Esophagus squamous epithelium (tissue), 5 donors: ENCODE measurements around the gene KCNJ11. TPM values are rescaled to one million over a fixed set of nuclear protein-coding genes. Genes with fewer than 3 reads are reported as not detected.

Experiments used
- DNase-seq: peaks from one replicate; lab custom pipeline; 2025; lab: John Stamatoyannopoulos, UW
- H3K27ac ChIP-seq, 4 donors: fragments of 200-600 bp; sonication (generic); one replicate each; pipeline ENCODE4 v1.5.1; 2016 to 2019; ENCODE audit warnings: mild to moderate bottlenecking in 1 of 4
- H3K27me3 ChIP-seq, 4 donors: fragments of 200-600 bp; sonication (generic); 1 replicate in 3 of 4; 2 replicates in 1 of 4; pipeline versions ENCODE4 v1.5.1 to v1.6.0; 2017 to 2021; ENCODE audit warnings: antibody characterized with exemption in 1 of 4
- H3K36me3 ChIP-seq, 3 donors: fragments of 200-600 bp; sonication (generic); one replicate each; pipeline ENCODE4 v1.5.1; 2016 to 2019
- H3K4me1 ChIP-seq, 3 donors: fragments of 200-600 bp; sonication (generic); one replicate each; pipeline ENCODE4 v1.5.1; 2017 to 2019
- H3K4me3 ChIP-seq, 4 donors: fragments of 200-600 bp; sonication (generic); 1 replicate in 3 of 4; 2 replicates in 1 of 4; pipeline ENCODE4 v1.5.1; 2016 to 2019; ENCODE audit warnings: mild to moderate bottlenecking in 2 of 4, moderate library complexity in 1 of 4
- H3K9me3 ChIP-seq, 3 donors: fragments of 200-600 bp; sonication (generic); one replicate each; pipeline ENCODE4 v1.5.1; 2016 to 2019
- POLR2A ChIP-seq, 4 donors: fragments of 450-650 bp; IDR thresholded peaks; one replicate each; pipeline ENCODE4 v1.6.1; 2017; ENCODE audit warnings: antibody characterized with exemption in 4 of 4, mild to moderate bottlenecking in 4 of 4, moderate library complexity in 3 of 4
- WGBS, 2 donors: methylation state at CpG; one replicate each; pipeline ENCODE4 v1.1.5; 2018; 5-methylcytosine and 5-hydroxymethylcytosine counted together
- intact Hi-C: fragments of 100-400 bp; cut with DNase I; formaldehyde crosslinking; loops from one replicate; pipeline ENCODE4 v1.15.0; 2022
- total RNA-seq, 4 donors: library from RNA; depleted of rRNA; stranded (reverse); fragments of >200 nt; gene quantifications; one replicate each; pipeline ENCODE4 v1.1.0, GENCODE V29; 2016
- TF ChIP-seq, protein P1 (sequence below), 6 experiments: fragments of 450-650 bp in 4 of 6; fragments of 200-600 bp in 2 of 6; sonication (generic) in 2 of 6; IDR thresholded peaks; one replicate each; pipeline ENCODE4 v1.5.1; 2016 to 2019; ENCODE audit warnings: antibody characterized with exemption in 6 of 6, mild to moderate bottlenecking in 4 of 6, moderate library complexity in 4 of 6
- donor health status: DM: yes; HTN: yes; CAD: no.

The KCNJ11 gene
- total RNA-seq, 4 donors from 2014 or later = 1.0 to 1.6 (median 1.3) TPM

DNA sequence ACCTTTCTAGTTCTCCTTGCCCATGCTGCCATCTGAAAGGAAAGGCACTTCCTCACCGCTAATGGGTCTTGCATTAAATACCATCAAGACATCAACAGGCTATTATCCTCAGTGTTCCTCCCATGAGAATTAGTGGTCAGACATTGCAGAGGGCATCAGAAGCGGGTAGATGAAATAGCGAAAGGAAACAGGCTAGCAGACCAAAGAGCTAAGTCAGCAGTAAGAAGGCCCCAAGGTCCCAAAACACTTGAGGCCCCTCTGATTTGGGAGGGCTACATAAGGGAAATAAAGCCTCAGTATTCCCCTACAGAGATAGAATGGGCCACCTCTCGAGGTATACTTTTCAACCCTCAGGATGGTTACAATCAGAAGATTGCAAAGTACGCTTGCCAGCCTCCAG lies 12.9 kb downstream of the KCNJ11 start:
- peak overlapping the region in 1 of 4 donors; percentile 20 for H3K27ac ChIP-seq
- TF ChIP-seq, protein P1, sequence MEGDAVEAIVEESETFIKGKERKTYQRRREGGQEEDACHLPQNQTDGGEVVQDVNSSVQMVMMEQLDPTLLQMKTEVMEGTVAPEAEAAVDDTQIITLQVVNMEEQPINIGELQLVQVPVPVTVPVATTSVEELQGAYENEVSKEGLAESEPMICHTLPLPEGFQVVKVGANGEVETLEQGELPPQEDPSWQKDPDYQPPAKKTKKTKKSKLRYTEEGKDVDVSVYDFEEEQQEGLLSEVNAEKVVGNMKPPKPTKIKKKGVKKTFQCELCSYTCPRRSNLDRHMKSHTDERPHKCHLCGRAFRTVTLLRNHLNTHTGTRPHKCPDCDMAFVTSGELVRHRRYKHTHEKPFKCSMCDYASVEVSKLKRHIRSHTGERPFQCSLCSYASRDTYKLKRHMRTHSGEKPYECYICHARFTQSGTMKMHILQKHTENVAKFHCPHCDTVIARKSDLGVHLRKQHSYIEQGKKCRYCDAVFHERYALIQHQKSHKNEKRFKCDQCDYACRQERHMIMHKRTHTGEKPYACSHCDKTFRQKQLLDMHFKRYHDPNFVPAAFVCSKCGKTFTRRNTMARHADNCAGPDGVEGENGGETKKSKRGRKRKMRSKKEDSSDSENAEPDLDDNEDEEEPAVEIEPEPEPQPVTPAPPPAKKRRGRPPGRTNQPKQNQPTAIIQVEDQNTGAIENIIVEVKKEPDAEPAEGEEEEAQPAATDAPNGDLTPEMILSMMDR (IDR thresholded peaks at IDR 0.05) = no peak
- TF ChIP-seq POLR2A (IDR thresholded peaks at IDR 0.05) = no peak
- WGBS, 2 donors = 78 to 88% methylated on average over 5 of the region's 5 CpGs
- H3K9me3 ChIP-seq = peaks cover 6 to 37% (median 33%) of the 10 kb centered on the region in 3 donors
- no peak for DNase-seq
- H3K36me3 ChIP-seq = peaks cover 0 to 38% (median 0%) of the 10 kb centered on the region in 3 donors
- no peak overlapping the region for H3K4me3 ChIP-seq
- no peaks in the 10 kb centered on the region for H3K27me3 ChIP-seq
- intact Hi-C loops = no loop called here
- H3K4me1 ChIP-seq = peaks cover 0 to 33% (median 3%) of the 10 kb centered on the region in 3 donors

DNA sequence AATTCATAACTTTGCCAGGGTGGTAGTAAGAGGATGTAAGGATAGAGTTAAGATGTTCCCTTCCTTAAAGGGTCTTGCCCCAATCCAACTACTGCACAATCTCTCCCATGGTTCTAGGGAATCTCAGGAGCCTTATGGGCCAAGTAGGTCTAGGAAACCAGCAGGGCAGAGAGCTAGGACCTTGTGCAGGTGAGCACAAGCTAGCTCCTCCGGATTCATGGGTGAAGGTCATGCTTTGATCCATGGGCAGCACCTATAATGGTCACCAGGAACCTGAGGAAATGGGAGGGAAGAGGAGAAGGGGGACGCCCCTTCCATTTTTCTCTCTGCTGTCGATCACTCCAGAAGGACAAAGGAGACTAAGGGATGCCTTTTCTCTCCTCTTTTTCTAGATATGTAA lies 16.8 kb downstream of the KCNJ11 start:
- H3K9me3 ChIP-seq = peaks cover 6 to 60% (median 52%) of the 10 kb centered on the region in 3 donors

DNA sequence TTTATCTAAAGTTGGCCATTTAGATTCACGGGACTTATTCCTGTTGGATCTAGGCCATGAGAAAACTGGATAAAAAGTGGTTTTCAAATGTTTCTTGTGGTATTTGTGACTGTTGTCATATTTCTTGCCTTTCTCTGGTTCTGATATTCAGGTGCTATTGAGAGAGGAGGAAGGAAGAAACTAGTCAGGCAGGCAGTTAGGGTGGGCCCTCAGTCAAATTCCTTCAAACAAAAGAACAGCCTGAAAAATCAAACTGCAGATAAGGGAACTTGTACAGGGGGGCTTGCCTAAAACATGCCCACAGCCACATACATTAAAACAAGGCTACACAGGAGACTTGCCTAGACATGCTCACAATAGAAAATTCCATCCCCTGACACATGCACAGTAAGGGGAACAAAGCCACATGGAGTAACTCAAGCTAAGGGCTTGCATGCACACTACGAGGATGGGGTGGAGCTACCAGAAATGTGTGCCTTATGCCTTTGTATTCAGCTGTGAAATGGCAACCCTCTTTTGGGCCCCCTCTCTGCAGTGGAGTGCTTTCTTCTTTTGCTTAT lies 18.7 kb downstream of the KCNJ11 start:
- 71 to 73% methylated on average over 2 of the region's 2 CpGs for WGBS, 2 donors
- DNase-seq = no peak
- Histone ChIP-seq H3K27me3 (no peaks in the 10 kb centered on the region), H3K4me3 (no peak overlapping the region), H3K36me3 (peaks cover 0 to 87% (median 7%) of the 10 kb centered on the region in 3 donors), H3K27ac (no peak overlapping the region), H3K9me3 (peaks cover 6 to 60% (median 52%) of the 10 kb centered on the region in 3 donors), H3K4me1 (no peaks in the 10 kb centered on the region)
- intact Hi-C loops = no loop called here
- no peak for TF ChIP-seq POLR2A (IDR thresholded peaks at IDR 0.05)
- TF ChIP-seq, protein P1 (IDR thresholded peaks at IDR 0.05) = no peak

More for the DNA sequence above, 16.8 kb downstream of the KCNJ11 start:
- Histone ChIP-seq H3K4me3 (peak overlapping the region in 1 of 4 donors; percentile 4), H3K36me3 (peaks cover 0 to 75% (median 7%) of the 10 kb centered on the region in 3 donors), H3K27me3 (no peaks in the 10 kb centered on the region), H3K4me1 (peaks cover 0 to 8% (median 0%) of the 10 kb centered on the region in 3 donors), H3K27ac (no peak overlapping the region)
- TF ChIP-seq, protein P1 (IDR thresholded peaks at IDR 0.05) = no peak
- TF ChIP-seq POLR2A (IDR thresholded peaks at IDR 0.05) = no peak
- DNase-seq = no peak
- intact Hi-C loops = no loop called here
- 53 to 80% methylated on average over 1 to 3 of the region's 3 CpGs for WGBS, 2 donors

DNA sequence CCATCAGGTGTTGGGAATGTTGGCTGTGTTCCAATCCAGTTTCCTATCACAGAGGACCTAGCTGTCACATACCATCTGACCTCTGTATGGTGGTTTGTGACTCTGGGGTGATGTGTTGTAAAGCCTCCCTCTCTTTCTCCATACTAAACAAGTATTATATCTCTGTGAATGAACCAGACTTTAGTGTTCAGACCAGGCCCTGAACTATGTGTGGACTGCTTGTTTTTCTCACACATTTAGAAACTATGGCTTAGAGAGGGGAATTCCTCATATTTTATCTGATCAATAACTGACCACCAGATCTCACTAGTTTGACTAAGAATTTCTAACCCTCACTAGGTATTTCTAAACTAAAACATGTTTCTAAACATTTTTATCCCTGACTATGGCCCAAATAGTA lies 19.4 kb downstream of the KCNJ11 start:
- Histone ChIP-seq H3K9me3 (peaks cover 6 to 59% (median 52%) of the 10 kb centered on the region in 3 donors), H3K4me3 (no peak overlapping the region), H3K27ac (no peak overlapping the region), H3K27me3 (no peaks in the 10 kb centered on the region), H3K36me3 (peaks cover 0 to 84% (median 7%) of the 10 kb centered on the region in 3 donors), H3K4me1 (no peaks in the 10 kb centered on the region)
- no peak for TF ChIP-seq POLR2A (IDR thresholded peaks at IDR 0.05)
- TF ChIP-seq, protein P1 (IDR thresholded peaks at IDR 0.05) = no peak
- intact Hi-C loops = no loop called here
- no peak for DNase-seq

DNA sequence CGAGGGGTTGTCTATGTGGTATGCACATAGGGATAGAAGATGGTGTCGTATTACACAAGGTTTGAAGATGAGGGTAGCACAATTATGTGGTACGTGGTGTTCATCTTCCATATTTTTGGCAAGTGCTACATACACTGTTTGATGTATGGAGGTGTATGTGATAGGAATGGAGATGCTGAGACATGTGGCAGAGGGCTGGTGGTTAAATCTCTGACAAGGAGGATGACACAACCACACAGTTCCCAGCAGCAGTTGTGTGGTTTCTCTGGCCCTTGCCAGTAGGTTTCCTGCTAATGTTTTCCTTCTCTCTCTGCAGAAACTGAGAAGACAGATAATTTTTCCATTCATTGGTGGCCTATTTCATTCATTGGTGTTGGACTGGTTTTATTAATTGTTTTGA lies 19.9 kb downstream of the KCNJ11 start:
- Histone ChIP-seq H3K4me3 (no peak overlapping the region), H3K9me3 (peaks cover 6 to 53% (median 48%) of the 10 kb centered on the region in 3 donors), H3K36me3 (peaks cover 0 to 79% (median 7%) of the 10 kb centered on the region in 3 donors), H3K4me1 (no peaks in the 10 kb centered on the region), H3K27ac (no peak overlapping the region), H3K27me3 (no peaks in the 10 kb centered on the region)
- DNase-seq = no peak
- intact Hi-C loops = no loop called here
- TF ChIP-seq, protein P1 (IDR thresholded peaks at IDR 0.05) = no peak
- WGBS, 2 donors = 88 to 91% methylated on average over 3 of the region's 3 CpGs
